OCI-LY1 (cell line): ENCODE results near the gene NABP1.

ENCODE experiments used
- EZH2 ChIP-seq: fragments of 200-600 bp; sonication (generic), shearing (Covaris generic); IDR thresholded peaks from 2 replicates; pipeline ENCODE4 v1.8.0; 2017; ENCODE audit warnings: borderline replicate concordance, mixed run types, mild to moderate bottlenecking, antibody characterized with exemption, low read length, moderate library complexity, mixed read lengths
- TF ChIP-seq, protein P1 (sequence below): fragments of 200-600 bp; sonication (generic), shearing (Covaris generic); IDR thresholded peaks from 2 replicates; pipeline ENCODE4 v1.5.1; 2017; ENCODE audit warnings: mild to moderate bottlenecking, antibody characterized with exemption, low read length, moderate library complexity, mixed read lengths

DNA sequence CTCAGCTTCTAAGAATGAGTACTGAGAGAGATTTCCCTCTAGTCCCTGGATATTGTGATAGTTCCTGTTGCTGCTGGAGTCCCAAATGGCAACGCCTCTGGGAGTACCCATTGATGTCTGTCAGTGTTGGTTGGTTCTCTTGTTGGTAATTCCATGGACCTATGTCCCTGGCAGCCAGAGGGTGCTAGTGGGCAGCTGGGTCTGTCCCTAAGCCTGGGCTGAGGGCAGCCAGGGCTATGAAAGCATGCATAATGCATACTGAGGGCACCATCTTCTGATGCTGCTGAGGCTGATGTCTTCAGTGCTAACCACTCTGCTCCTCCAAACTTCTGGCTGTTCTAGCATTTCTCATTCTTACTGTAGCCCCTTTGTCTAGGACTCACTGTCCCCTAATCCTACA is 35.9 kb downstream of the NABP1 start:
- TF ChIP-seq, protein P1, sequence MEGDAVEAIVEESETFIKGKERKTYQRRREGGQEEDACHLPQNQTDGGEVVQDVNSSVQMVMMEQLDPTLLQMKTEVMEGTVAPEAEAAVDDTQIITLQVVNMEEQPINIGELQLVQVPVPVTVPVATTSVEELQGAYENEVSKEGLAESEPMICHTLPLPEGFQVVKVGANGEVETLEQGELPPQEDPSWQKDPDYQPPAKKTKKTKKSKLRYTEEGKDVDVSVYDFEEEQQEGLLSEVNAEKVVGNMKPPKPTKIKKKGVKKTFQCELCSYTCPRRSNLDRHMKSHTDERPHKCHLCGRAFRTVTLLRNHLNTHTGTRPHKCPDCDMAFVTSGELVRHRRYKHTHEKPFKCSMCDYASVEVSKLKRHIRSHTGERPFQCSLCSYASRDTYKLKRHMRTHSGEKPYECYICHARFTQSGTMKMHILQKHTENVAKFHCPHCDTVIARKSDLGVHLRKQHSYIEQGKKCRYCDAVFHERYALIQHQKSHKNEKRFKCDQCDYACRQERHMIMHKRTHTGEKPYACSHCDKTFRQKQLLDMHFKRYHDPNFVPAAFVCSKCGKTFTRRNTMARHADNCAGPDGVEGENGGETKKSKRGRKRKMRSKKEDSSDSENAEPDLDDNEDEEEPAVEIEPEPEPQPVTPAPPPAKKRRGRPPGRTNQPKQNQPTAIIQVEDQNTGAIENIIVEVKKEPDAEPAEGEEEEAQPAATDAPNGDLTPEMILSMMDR = no peak
- no peak for TF ChIP-seq EZH2
